Heart left ventricle (tissue), 16 donors: ENCODE results near the gene B4GALT2. TPM values are rescaled to one million over a fixed set of nuclear protein-coding genes. Genes with fewer than 3 reads are reported as not detected.

Experiments
- ATAC-seq, 4 donors: fragments of 200-7000 bp; cut with Tn5 transposase; one replicate each; pipeline ENCODE4 v1.9.1; 2020 to 2022; ENCODE audit warnings: moderate library complexity in 4 of 4, mild to moderate bottlenecking in 3 of 4, moderate number of reproducible peaks in 1 of 4
- DNase-seq, 5 donors: peaks; one replicate each; pipeline ENCODE4 v3.0.0-alpha.2; 2020
- H3K27ac ChIP-seq, 12 donors: fragments of 200-600 bp; sonication (generic) in 4 of 12; one replicate each; pipeline versions ENCODE4 v1.5.0 to v1.8.0; 2016 to 2022; ENCODE audit warnings: mild to moderate bottlenecking in 2 of 12
- H3K27me3 ChIP-seq, 9 donors: fragments of 200-600 bp; sonication (generic) in 2 of 9; one replicate each; pipeline versions ENCODE4 v1.5.1 to v1.8.0; 2016 to 2022; ENCODE audit warnings: mild to moderate bottlenecking in 3 of 9
- H3K36me3 ChIP-seq, 9 donors: fragments of 200-600 bp; sonication (generic) in 2 of 9; one replicate each; pipeline versions ENCODE4 v1.5.0 to v1.8.0; 2018 to 2022; ENCODE audit warnings: mild to moderate bottlenecking in 2 of 9
- H3K4me1 ChIP-seq, 12 donors: fragments of 200-600 bp; sonication (generic) in 4 of 12; one replicate each; pipeline versions ENCODE4 v1.5.0 to v1.8.0; 2016 to 2022; ENCODE audit warnings: mild to moderate bottlenecking in 3 of 12
- H3K4me3 ChIP-seq, 12 donors: fragments of 200-600 bp; sonication (generic) in 4 of 12; one replicate each; pipeline versions ENCODE4 v1.5.0 to v1.8.0; 2017 to 2022; ENCODE audit warnings: mild to moderate bottlenecking in 9 of 12, moderate library complexity in 4 of 12
- H3K9me3 ChIP-seq, 12 donors: fragments of 200-600 bp; sonication (generic) in 4 of 12; one replicate each; pipeline versions ENCODE4 v1.5.0 to v1.8.0; 2016 to 2022; ENCODE audit warnings: mild to moderate bottlenecking in 1 of 12
- POLR2A ChIP-seq, 2 donors: fragments of 450-650 bp; IDR thresholded peaks; one replicate each; pipeline ENCODE4 v1.6.1; 2017; ENCODE audit warnings: antibody characterized with exemption in 2 of 2, mild to moderate bottlenecking in 2 of 2, moderate library complexity in 2 of 2
- WGBS, 4 donors: extraction: QIAGEN DNeasy Blood & Tissue Kit in 2 of 4; methylation state at CpG; one replicate each; pipeline versions ENCODE4 v1.1.5 to v1.1.7; 2013 to 2018; 5-methylcytosine and 5-hydroxymethylcytosine counted together
- intact Hi-C, 10 donors: fragments of 100-400 bp; cut with DNase I; formaldehyde crosslinking; loops; one replicate each; pipeline versions ENCODE4 v1.11.1 to v1.14.2; 2022
- polyA plus RNA-seq, 2 donors: library from polyadenylated mRNA; stranded (reverse); fragments of 200-250 nt; gene quantifications; one replicate each; pipeline ENCODE4 v1.2.3, GENCODE V29; 2013
- total RNA-seq, 9 donors: library from RNA; depleted of rRNA in 2 of 9; stranded (reverse); fragments of >200 nt in 2 of 9; fragmentation: NEBNext Ultra II Directional in 3 of 9; extraction: Animal tissue kit (Norgen Biotek cat#: 25700) in 3 of 9; gene quantifications; one replicate each; pipeline versions ENCODE4 v1.1.0 to v1.2.4, GENCODE V29; 2016 to 2023
- TF ChIP-seq, protein P1 (sequence below), 12 donors: fragments of 200-600 bp; sonication (generic) in 4 of 12; IDR thresholded peaks; one replicate each; pipeline versions ENCODE4 v1.5.0 to v1.8.0; 2018 to 2022; ENCODE audit warnings: antibody characterized with exemption in 12 of 12, mild to moderate bottlenecking in 5 of 12
- donor health status: ischemic (EF 13 %, LVEDD 7.1; RV severe dilation, severe dysfunction).
- donor health status: healthy with polysubstance abuse.
- donor health status: DM: no; HTN: yes; CAD: no.
- donor health status: DM: no; HTN: no; CAD: no.
- donor health status: ischemic (EF 25% LVEDD 6.9; RV normal size, moderate dysfunction).
- donor health status: ischemic (EF 25% LVEDD 5.7; RV mildly dilated, moderate dysfunction).
- donor health status: healthy.
- donor health status: DM: yes; HTN: yes; CAD: no.
- donor health status: ischemic (EF 35%, LVEDD 5.7; RV mildly dilated, moderate dysfunction).
- donor health status: nonischemic (EF 11% LVEDD 7.7; RV severe dilation, severe dysfunction).
- donor health status: DM: yes; HTN: yes; CAD: no.
- donor health status: PGD.
- donor health status: ischemic (EF 29% LVEDD 5.4; RV normal size, mild dysfunction).
- donor health status: nonischemic (EF 23%, LVEDD 6.1; RV moderate dilation, normal function).

B4GALT2 gene
- total and polyA plus RNA-seq, 11 donors = 26.8 to 65.7 (median 40.2) TPM

DNA sequence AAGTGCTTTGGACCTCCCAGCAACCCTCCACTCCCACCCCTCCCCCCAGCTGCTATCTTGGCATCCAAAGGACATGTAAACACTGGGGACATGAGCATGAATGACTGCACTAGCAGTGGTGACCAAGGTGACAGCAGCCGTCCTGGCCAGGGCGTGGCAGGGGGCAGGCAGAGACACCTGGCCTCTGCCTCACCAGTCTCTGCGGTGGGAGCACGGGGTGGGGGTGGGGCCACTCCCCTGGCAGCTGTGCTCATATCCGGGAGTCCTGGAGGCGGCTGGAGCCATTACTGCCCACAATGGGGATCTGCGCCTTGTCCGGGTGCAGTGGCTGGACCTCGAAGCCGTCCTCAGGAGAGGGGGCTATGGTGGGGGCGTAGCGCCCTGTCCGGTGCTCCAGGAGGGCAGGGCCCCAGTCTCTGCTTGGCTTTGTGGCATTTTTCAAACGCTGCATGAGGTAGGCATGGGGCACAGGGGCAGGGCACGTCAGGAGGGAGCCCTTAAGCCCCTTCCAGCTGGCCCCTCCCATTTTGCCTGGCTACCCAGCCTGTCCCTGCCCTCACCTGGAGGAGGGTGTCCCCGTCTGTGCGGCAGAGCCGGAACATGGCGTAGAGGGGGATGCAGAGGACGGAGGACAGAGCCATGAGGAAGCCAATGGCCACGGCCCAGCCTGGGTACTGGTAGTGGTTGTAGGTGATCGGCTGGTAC, 18.4 kb downstream of the B4GALT2 start:
- Histone ChIP-seq H3K36me3 (no peaks in the 10 kb centered on the region), H3K27ac (no peak overlapping the region), H3K27me3 (no peaks in the 10 kb centered on the region), H3K4me3 (no peak overlapping the region), H3K4me1 (peaks cover 0 to 11% (median 2%) of the 10 kb centered on the region in 12 donors), H3K9me3 (no peaks in the 10 kb centered on the region)
- intact Hi-C loops = no loop called here
- TF ChIP-seq, protein P1, sequence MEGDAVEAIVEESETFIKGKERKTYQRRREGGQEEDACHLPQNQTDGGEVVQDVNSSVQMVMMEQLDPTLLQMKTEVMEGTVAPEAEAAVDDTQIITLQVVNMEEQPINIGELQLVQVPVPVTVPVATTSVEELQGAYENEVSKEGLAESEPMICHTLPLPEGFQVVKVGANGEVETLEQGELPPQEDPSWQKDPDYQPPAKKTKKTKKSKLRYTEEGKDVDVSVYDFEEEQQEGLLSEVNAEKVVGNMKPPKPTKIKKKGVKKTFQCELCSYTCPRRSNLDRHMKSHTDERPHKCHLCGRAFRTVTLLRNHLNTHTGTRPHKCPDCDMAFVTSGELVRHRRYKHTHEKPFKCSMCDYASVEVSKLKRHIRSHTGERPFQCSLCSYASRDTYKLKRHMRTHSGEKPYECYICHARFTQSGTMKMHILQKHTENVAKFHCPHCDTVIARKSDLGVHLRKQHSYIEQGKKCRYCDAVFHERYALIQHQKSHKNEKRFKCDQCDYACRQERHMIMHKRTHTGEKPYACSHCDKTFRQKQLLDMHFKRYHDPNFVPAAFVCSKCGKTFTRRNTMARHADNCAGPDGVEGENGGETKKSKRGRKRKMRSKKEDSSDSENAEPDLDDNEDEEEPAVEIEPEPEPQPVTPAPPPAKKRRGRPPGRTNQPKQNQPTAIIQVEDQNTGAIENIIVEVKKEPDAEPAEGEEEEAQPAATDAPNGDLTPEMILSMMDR (IDR thresholded peaks at IDR 0.05) = no peak
- TF ChIP-seq POLR2A (IDR thresholded peaks at IDR 0.05) = no peak
- 82 to 89% (median 84%) methylated on average over 18 to 22 of the region's 22 CpGs for WGBS, 4 donors
- no peak for ATAC-seq
- no peak for DNase-seq

DNA sequence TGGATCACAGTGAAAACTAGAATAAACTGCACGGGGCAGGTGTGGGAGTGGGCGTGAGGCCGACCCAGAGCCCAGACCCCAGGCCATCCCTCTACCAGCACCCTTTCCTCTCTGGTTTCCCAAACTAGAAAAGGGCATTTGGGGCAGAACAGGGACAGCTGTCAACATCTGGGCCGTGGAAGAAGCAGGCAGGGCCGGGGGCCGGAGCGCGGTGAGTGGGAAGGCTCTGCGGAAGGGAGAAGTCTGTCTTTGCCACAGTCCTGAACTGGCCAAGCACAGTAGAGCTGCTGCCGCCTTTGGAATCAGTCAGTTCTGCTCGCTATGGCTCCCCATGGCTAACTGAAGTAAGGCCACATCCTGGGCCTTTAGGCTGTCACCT, 19.0 kb downstream of the B4GALT2 start:
- no peak overlapping the region for H3K4me3 ChIP-seq
- WGBS, 4 donors = 65 to 86% (median 82%) methylated on average over 11 of the region's 11 CpGs
- no peaks in the 10 kb centered on the region for H3K9me3 ChIP-seq
- H3K36me3 ChIP-seq = no peaks in the 10 kb centered on the region
- ATAC-seq = no peak
- H3K27ac ChIP-seq = no peak overlapping the region
- no peak for DNase-seq
- intact Hi-C loops = no loop called here
- H3K4me1 ChIP-seq = peaks cover 0 to 11% (median 0%) of the 10 kb centered on the region in 12 donors
- H3K27me3 ChIP-seq = no peaks in the 10 kb centered on the region
- TF ChIP-seq POLR2A (IDR thresholded peaks at IDR 0.05) = no peak
- TF ChIP-seq, protein P1 (IDR thresholded peaks at IDR 0.05) = no peak

DNA sequence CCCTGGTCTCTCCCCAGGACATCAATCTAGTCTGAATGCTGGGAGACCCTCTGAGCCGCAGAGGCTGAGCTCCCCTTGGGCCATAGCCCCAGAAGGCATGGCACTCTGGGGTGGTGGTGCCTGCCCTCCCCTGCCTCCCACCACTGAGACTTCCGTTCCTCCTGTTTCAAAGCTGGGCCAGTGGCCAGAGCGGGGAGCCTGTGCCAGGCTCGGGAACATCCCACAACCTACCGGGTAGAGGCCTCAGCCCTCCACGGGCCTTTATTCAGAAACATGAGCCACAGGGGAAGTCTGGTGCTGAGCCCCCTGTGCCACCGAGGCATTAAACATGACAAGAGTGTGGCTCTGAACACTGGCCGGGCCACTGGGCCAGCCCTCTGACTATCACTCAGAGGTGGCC, 20.4 kb downstream of the B4GALT2 start:
- TF ChIP-seq POLR2A (IDR thresholded peaks at IDR 0.05) = no peak
- TF ChIP-seq, protein P1 (IDR thresholded peaks at IDR 0.05) = no peak
- H3K27me3 ChIP-seq = no peaks in the 10 kb centered on the region
- ATAC-seq = no peak

DNA sequence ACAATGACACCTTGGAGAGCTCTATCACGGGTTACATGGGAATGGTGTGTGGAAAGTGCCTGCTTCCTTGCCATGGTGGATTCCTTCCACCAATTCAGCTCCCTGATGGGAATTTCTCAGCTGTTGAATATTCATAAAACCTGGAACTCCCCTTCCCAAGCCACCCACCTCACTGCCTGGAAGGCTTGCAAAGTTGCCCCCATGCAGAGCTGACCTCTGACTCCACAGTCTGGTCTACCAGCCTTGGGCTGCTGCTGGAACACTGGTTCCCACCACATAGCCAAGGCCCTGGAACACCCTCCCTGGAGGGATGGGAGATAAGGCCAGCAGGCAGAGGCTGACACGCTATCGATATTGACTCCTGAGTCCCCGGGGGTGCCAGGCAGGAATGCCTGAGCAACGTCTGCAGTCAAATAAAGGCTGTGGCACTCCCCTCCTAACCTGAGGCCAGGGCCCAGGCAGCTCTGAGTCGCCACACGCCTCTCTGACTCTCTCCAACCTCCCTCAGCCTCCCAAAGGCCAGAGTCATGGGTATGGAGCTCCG, 21.2 kb downstream of the B4GALT2 start:
- DNase-seq (no peak), ATAC-seq (no peak)
- 64 to 75% (median 68%) methylated on average over 8 of the region's 8 CpGs for WGBS, 4 donors

More for the DNA sequence above, 20.4 kb downstream of the B4GALT2 start:
- Histone ChIP-seq H3K4me3 (no peak overlapping the region), H3K4me1 (peaks cover 0 to 11% (median 0%) of the 10 kb centered on the region in 12 donors), H3K27ac (no peak overlapping the region), H3K9me3 (no peaks in the 10 kb centered on the region), H3K36me3 (no peaks in the 10 kb centered on the region)
- WGBS, 4 donors = 71 to 83% (median 73%) methylated on average over 3 to 8 of the region's 8 CpGs
- DNase-seq = no peak
- intact Hi-C loops = no loop called here

More for the DNA sequence above, 21.2 kb downstream of the B4GALT2 start:
- TF ChIP-seq, protein P1 (IDR thresholded peaks at IDR 0.05) = no peak
- TF ChIP-seq POLR2A (IDR thresholded peaks at IDR 0.05) = no peak
- Histone ChIP-seq H3K4me3 (no peak overlapping the region), H3K9me3 (no peaks in the 10 kb centered on the region), H3K27me3 (no peaks in the 10 kb centered on the region), H3K36me3 (no peaks in the 10 kb centered on the region), H3K27ac (no peak overlapping the region), H3K4me1 (peaks cover 0 to 11% (median 0%) of the 10 kb centered on the region in 12 donors)
- intact Hi-C loops = loop anchor here in 3 of 10 donors (5.0 to 10.0 kb wide), 3 partner anchors 37 to 605 kb away; no protein-coding TSS in a partner anchor
